Measurements from ENCODE around the gene FERMT2. TPM values are rescaled to one million over a fixed set of nuclear protein-coding genes. Genes with fewer than 3 reads are reported as not detected.

The FERMT2 gene
- total RNA-seq, 1 donor from 2014 or later, result 324 TPM

- H3K36me3 ChIP-seq (ENCODE audit: insufficient read depth, low read length), result no peaks in the 10 kb centered on the region
- DNase-seq (ENCODE audit: low read depth) (no peak), FAIRE-seq (no peak)
- H4K20me1 ChIP-seq (ENCODE audit: insufficient read depth, low read length), result no peaks in the 10 kb centered on the region
- H3K27ac ChIP-seq (ENCODE audit: low read depth, low read length), result no peak overlapping the region
- Mint-ChIP-seq H3K36me3 (ENCODE audit: low read depth, unreplicated experiment) (no peaks in the 10 kb centered on the region), H3K27ac (ENCODE audit: unreplicated experiment) (no peak overlapping the region), H3K9me3 (ENCODE audit: unreplicated experiment) (peaks cover 4% of the 10 kb centered on the region), H3K4me1 (ENCODE audit: low read depth, unreplicated experiment) (no peaks in the 10 kb centered on the region), H3K27me3 (ENCODE audit: low read depth, unreplicated experiment) (no peaks in the 10 kb centered on the region), H3K4me3 (ENCODE audit: unreplicated experiment) (no peak overlapping the region)
- H3K9me3 ChIP-seq (ENCODE audit: insufficient read depth, low read depth, low read length), result no peaks in the 10 kb centered on the region
- H3K27me3 ChIP-seq (ENCODE audit: insufficient read depth, low read length), result no peaks in the 10 kb centered on the region
- no peaks in the 10 kb centered on the region for H3K4me1 ChIP-seq (ENCODE audit: insufficient read depth, low read length)
- no peaks in the 10 kb centered on the region for H3K79me2 ChIP-seq (ENCODE audit: insufficient read depth, low read length)
- no peak overlapping the region for H3K4me2 ChIP-seq (ENCODE audit: low read length)
- no peak overlapping the region for H3K4me3 ChIP-seq (ENCODE audit: insufficient read depth, low read depth, low read length)
- no peak overlapping the region for H3K9ac ChIP-seq (ENCODE audit: low read length)
- no peak overlapping the region for H2AFZ ChIP-seq (ENCODE audit: low read depth, low read length)
- TF ChIP-seq CTCF (IDR thresholded peaks at IDR 0.05; ENCODE audit: insufficient read depth, low read depth, low read length) (no peak), EZH2 (IDR thresholded peaks at IDR 0.05; ENCODE audit: insufficient read depth, low read length) (no peak)
Observed at GRCh38 chr14:52960627-52961026, 9.8 kb upstream of the FERMT2 start.

- no peaks in the 10 kb centered on the region for H3K27me3 ChIP-seq (ENCODE audit: insufficient read depth, low read length)
- H3K4me3 Mint-ChIP-seq (ENCODE audit: unreplicated experiment), result peak overlapping the region; percentile 78
- H3K36me3 Mint-ChIP-seq (ENCODE audit: low read depth, unreplicated experiment), result peaks cover 4% of the 10 kb centered on the region
- no peak overlapping the region for H2AFZ ChIP-seq (ENCODE audit: low read depth, low read length)
- peaks cover 24% of the 10 kb centered on the region for H3K4me1 Mint-ChIP-seq (ENCODE audit: low read depth, unreplicated experiment)
- no peak for FAIRE-seq
- no peaks in the 10 kb centered on the region for H3K9me3 ChIP-seq (ENCODE audit: insufficient read depth, low read depth, low read length)
- peaks cover 14% of the 10 kb centered on the region for H3K79me2 ChIP-seq (ENCODE audit: insufficient read depth, low read length)
- H3K27ac ChIP-seq (ENCODE audit: low read depth, low read length), result no peak overlapping the region
- peak overlapping the region; percentile 100 for H3K27ac Mint-ChIP-seq (ENCODE audit: unreplicated experiment)
- no peak overlapping the region for H3K4me2 ChIP-seq (ENCODE audit: low read length)
- no peak for TF ChIP-seq CTCF (IDR thresholded peaks at IDR 0.05; ENCODE audit: insufficient read depth, low read depth, low read length)
- no peak for TF ChIP-seq EZH2 (IDR thresholded peaks at IDR 0.05; ENCODE audit: insufficient read depth, low read length)
- peaks cover 9% of the 10 kb centered on the region for H4K20me1 ChIP-seq (ENCODE audit: insufficient read depth, low read length)
- no peaks in the 10 kb centered on the region for H3K36me3 ChIP-seq (ENCODE audit: insufficient read depth, low read length)
- H3K4me1 ChIP-seq (ENCODE audit: insufficient read depth, low read length), result peaks cover 11% of the 10 kb centered on the region
- H3K9ac ChIP-seq (ENCODE audit: low read length), result no peak overlapping the region
- H3K4me3 ChIP-seq (ENCODE audit: insufficient read depth, low read depth, low read length), result no peak overlapping the region
- DNase-seq (ENCODE audit: low read depth), result peak; percentile 53
- H3K27me3 Mint-ChIP-seq (ENCODE audit: low read depth, unreplicated experiment), result no peaks in the 10 kb centered on the region
- H3K9me3 Mint-ChIP-seq (ENCODE audit: unreplicated experiment), result peaks cover 4% of the 10 kb centered on the region
Observed at GRCh38 chr14:52954346-52955214, 3.7 kb upstream of the FERMT2 start.
